Measurements from ENCODE around the gene LGALS16. TPM values are rescaled to one million over a fixed set of nuclear protein-coding genes. Genes with fewer than 3 reads are reported as not detected.
"Not testable (repeated sequence)": the region's sequence is repeated elsewhere in the genome, so short reads cannot be mapped to it uniquely, and the experiment has no call there.

LGALS16 gene
- total RNA-seq, 1 experiment from 2014 or later = not detected

- no peak for TF ChIP-seq CTCF (IDR thresholded peaks at IDR 0.05; ENCODE audit: unreplicated experiment)
- Mint-ChIP-seq H3K4me3 (ENCODE audit: unreplicated experiment) (no peak overlapping the region), H3K36me3 (ENCODE audit: insufficient read depth, unreplicated experiment) (no peaks in the 10 kb centered on the region), H3K27ac (ENCODE audit: low read depth, unreplicated experiment) (no peak overlapping the region), H3K4me1 (ENCODE audit: insufficient read depth, unreplicated experiment) (no peaks in the 10 kb centered on the region), H3K27me3 (ENCODE audit: insufficient read depth, unreplicated experiment) (peaks cover 49% of the 10 kb centered on the region), H3K9me3 (ENCODE audit: unreplicated experiment) (no peaks in the 10 kb centered on the region)
- POLR2A ChIA-PET = no interaction called here
- intact Hi-C loops (cut with micrococcal nuclease) = no loop called here
- DNase-seq (ENCODE audit: unreplicated experiment) = no peak
- BruUV-seq (replicated peaks) = no TSS peak
- CTCF ChIA-PET = interaction anchor here (0.7 kb wide), 1 partner anchor 208 kb away, joined by 3 read pairs; no protein-coding TSS in a partner anchor
These were observed 7.8 kb upstream of the LGALS16 start for GRCh38 chr19:39647918-39648317.

GRCh38 chr19:39659791-39660190, 4.1 kb downstream of the LGALS16 start:
- no peak for TF ChIP-seq CTCF (IDR thresholded peaks at IDR 0.05; ENCODE audit: unreplicated experiment)
- ChIA-PET POLR2A (no interaction called here), CTCF (no interaction called here)
- no peak for DNase-seq (ENCODE audit: unreplicated experiment)
- no peaks in the 10 kb centered on the region for H3K4me1 Mint-ChIP-seq (ENCODE audit: insufficient read depth, unreplicated experiment)
- H3K36me3 Mint-ChIP-seq (ENCODE audit: insufficient read depth, unreplicated experiment) = no peaks in the 10 kb centered on the region
- H3K27me3 Mint-ChIP-seq (ENCODE audit: insufficient read depth, unreplicated experiment) = peaks cover 71% of the 10 kb centered on the region
- no peak overlapping the region for H3K4me3 Mint-ChIP-seq (ENCODE audit: unreplicated experiment)
- no peaks in the 10 kb centered on the region for H3K9me3 Mint-ChIP-seq (ENCODE audit: unreplicated experiment)
- H3K27ac Mint-ChIP-seq (ENCODE audit: low read depth, unreplicated experiment) = no peak overlapping the region
- intact Hi-C loops (cut with micrococcal nuclease) = no loop called here
- no TSS peak for BruUV-seq (replicated peaks)

GRCh38 chr19:39660661-39661060, 4.9 kb downstream of the LGALS16 start:
- no TSS peak for BruUV-seq (replicated peaks)
- intact Hi-C loops (cut with micrococcal nuclease) = no loop called here
- peaks cover 73% of the 10 kb centered on the region for H3K27me3 Mint-ChIP-seq (ENCODE audit: insufficient read depth, unreplicated experiment)

GRCh38 chr19:39661565-39661964, 5.9 kb downstream of the LGALS16 start:
- Mint-ChIP-seq H3K4me1 (ENCODE audit: insufficient read depth, unreplicated experiment) (no peaks in the 10 kb centered on the region), H3K9me3 (ENCODE audit: unreplicated experiment) (no peaks in the 10 kb centered on the region), H3K27me3 (ENCODE audit: insufficient read depth, unreplicated experiment) (peaks cover 73% of the 10 kb centered on the region), H3K36me3 (ENCODE audit: insufficient read depth, unreplicated experiment) (no peaks in the 10 kb centered on the region), H3K4me3 (ENCODE audit: unreplicated experiment) (no peak overlapping the region), H3K27ac (ENCODE audit: low read depth, unreplicated experiment) (no peak overlapping the region)
- no TSS peak for BruUV-seq (replicated peaks)
- TF ChIP-seq CTCF (IDR thresholded peaks at IDR 0.05; ENCODE audit: unreplicated experiment) = no peak
- CTCF ChIA-PET = interaction anchor here (0.6 kb wide), 1 partner anchor 86 kb away, joined by 5 read pairs; no protein-coding TSS in a partner anchor
- intact Hi-C loops (cut with micrococcal nuclease) = no loop called here
- DNase-seq (ENCODE audit: unreplicated experiment) = no peak
- POLR2A ChIA-PET = no interaction called here

More at GRCh38 chr19:39660661-39661060, 4.9 kb downstream of the LGALS16 start:
- DNase-seq (ENCODE audit: unreplicated experiment) = no peak
- Mint-ChIP-seq H3K4me1 (ENCODE audit: insufficient read depth, unreplicated experiment) (no peaks in the 10 kb centered on the region), H3K36me3 (ENCODE audit: insufficient read depth, unreplicated experiment) (no peaks in the 10 kb centered on the region), H3K4me3 (ENCODE audit: unreplicated experiment) (no peak overlapping the region), H3K27ac (ENCODE audit: low read depth, unreplicated experiment) (no peak overlapping the region), H3K9me3 (ENCODE audit: unreplicated experiment) (no peaks in the 10 kb centered on the region)
- ChIA-PET CTCF (no interaction called here), POLR2A (interaction anchor here (1.0 kb wide), 1 partner anchor 73 kb away, joined by 3 read pairs; no protein-coding TSS in a partner anchor)
- no peak for TF ChIP-seq CTCF (IDR thresholded peaks at IDR 0.05; ENCODE audit: unreplicated experiment)

GRCh38 chr19:39669860-39670259, 14.1 kb downstream of the LGALS16 start:
- H3K27ac Mint-ChIP-seq (ENCODE audit: low read depth, unreplicated experiment); POLR2A ChIA-PET; H3K9me3 Mint-ChIP-seq (ENCODE audit: unreplicated experiment); intact Hi-C loops (cut with micrococcal nuclease); H3K4me1 Mint-ChIP-seq (ENCODE audit: insufficient read depth, unreplicated experiment); H3K4me3 Mint-ChIP-seq (ENCODE audit: unreplicated experiment); BruUV-seq (replicated peaks); H3K36me3 Mint-ChIP-seq (ENCODE audit: insufficient read depth, unreplicated experiment); DNase-seq (ENCODE audit: unreplicated experiment): not testable (repeated sequence)
- CTCF ChIA-PET = interaction anchor here (0.8 kb wide), 1 partner anchor 119 kb away, joined by 5 read pairs; no protein-coding TSS in a partner anchor
- H3K27me3 Mint-ChIP-seq (ENCODE audit: insufficient read depth, unreplicated experiment) = peaks cover 49% of the 10 kb centered on the region
